ENCODE results near the gene RPL22L1.

RPL22L1 gene

DNA sequence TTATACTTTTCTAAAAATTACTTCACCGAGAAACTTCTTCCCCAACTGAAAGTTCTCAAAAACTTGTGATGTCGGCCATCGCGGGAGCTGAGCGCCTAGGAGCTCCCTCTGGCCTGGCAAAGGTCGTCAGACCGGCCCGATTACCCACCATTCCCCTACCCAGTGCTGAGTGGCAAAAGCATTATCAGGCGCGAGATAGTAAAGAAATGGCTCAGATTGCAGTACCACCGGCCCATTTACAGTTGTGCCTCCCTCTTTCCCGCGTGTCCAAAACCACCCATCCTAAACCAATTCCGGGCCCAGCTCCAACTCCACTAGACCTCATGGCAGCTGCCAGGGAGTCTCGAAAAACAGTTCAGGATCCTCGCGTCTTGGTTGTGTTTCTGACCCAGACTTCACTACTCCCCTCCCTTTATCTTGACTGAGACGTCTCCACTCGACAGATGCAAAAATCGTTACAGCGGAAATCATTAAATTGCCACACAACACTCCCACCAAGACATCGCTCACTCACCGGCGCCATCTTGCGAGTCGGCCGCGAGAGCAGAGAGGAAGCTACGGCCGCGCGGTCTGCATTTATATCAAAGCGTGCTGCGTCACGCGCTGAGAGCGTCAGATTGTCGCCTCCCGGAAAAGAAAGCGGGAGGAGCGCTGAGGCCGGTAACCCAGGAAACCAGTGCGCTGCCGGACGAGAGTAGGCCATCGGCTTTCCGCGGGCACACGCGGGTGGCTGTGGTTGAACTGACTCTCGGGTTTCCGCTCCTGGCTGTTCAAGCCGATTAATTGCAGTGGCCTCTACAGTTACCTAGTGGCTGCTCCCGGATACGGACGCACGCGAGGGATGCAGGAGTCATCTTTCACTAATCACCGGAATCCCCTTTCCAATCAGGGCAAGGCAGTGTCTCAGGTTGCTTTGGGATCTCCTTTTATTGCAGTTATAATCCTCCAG, at the start of gene RPL22L1:
RPL22L1 (minus strand) TSS at position 551 of the 949 bp plus-strand sequence; CDS start at position 523, 28 bp downstream.
- Mint-ChIP-seq H3K27me3 (no peaks in the 10 kb centered on the region), H3K4me1 (peaks cover 28% of the 10 kb centered on the region), H3K27ac (peak within 1 kb of the TSS; percentile 99), H3K9me3 (no peaks in the 10 kb centered on the region), H3K36me3 (ENCODE audit: low read depth) (peaks cover 47% of the 10 kb centered on the region), H3K4me3 (peak within 1 kb of the TSS; percentile 96)
- DNase-seq, result peak; percentile 93
- ATAC-seq, result peak; percentile 92

DNA sequence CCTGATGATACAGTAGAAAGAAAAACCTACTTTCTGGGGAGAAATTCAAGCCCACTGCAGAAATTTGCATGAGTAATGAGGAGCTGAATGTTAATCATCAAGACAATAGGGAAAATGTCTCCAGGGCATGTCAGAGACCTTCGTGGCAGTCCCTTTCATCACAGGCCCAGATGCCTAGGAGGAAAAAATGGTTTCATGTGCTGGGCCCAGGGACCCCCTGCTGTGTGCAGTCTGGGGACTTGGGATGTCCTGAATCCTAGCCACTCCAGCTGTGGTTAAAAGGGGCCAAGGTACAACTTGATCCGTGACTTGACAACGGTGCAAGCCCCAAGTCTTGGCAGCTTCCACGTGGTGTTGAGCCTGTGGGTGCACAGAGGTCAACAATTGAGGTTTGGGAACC, 48.7 kb upstream of the RPL22L1 start:
- ATAC-seq (no peak), DNase-seq (no peak)
- H3K4me1 Mint-ChIP-seq, result no peaks in the 10 kb centered on the region
- H3K4me3 Mint-ChIP-seq, result no peak overlapping the region
- no peak overlapping the region for H3K27ac Mint-ChIP-seq
- peaks cover 6% of the 10 kb centered on the region for H3K36me3 Mint-ChIP-seq (ENCODE audit: low read depth)
- H3K27me3 Mint-ChIP-seq, result peaks cover 10% of the 10 kb centered on the region
- H3K9me3 Mint-ChIP-seq, result peaks cover 27% of the 10 kb centered on the region

DNA sequence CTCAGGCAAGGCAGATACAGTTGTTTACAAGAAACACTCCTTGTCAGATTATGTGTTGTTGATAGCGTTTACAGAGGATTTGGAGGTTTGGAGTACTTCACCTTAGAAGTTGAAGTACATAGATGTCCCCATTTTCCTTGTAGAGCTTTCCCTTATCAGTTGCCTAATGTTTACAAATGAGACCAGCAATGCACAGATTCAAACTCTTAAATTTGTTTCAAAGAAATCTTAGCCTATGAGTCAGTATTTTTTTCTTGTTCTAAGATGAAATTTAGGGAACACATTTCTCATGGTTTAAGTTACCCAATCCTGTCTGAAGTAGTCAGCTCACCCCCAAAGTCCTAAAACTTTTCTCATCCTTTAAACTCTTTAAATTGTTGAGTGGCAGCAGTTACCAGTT, 44.7 kb upstream of the RPL22L1 start:
- no peak for ATAC-seq
- peaks cover 9% of the 10 kb centered on the region for H3K27me3 Mint-ChIP-seq
- H3K36me3 Mint-ChIP-seq (ENCODE audit: low read depth), result peaks cover 6% of the 10 kb centered on the region
- no peak overlapping the region for H3K27ac Mint-ChIP-seq
- H3K9me3 Mint-ChIP-seq, result peaks cover 24% of the 10 kb centered on the region
- no peak overlapping the region for H3K4me3 Mint-ChIP-seq
- no peaks in the 10 kb centered on the region for H3K4me1 Mint-ChIP-seq
- DNase-seq, result no peak

DNA sequence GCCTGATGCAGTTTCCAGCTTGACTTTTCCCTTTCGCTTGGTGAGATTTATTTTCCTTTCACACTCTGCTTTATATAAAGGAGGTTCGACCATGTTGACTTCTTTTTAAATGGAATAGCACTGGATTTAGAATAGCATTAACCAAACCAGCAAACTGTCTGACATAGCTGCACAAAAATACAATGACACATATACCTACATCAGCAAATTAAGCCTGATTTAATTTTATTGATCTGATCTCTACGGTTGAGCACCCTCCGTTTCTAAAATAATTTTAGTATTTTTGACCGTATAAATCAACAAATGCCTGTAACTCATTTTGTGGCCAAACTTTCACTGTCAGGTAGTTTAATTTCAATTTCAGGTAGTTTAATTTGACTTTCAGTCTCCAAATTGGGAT, 44.2 kb upstream of the RPL22L1 start:
- no peak for ATAC-seq
- Mint-ChIP-seq H3K9me3 (peaks cover 21% of the 10 kb centered on the region), H3K27ac (no peak overlapping the region), H3K4me1 (peaks cover 4% of the 10 kb centered on the region), H3K4me3 (no peak overlapping the region), H3K36me3 (ENCODE audit: low read depth) (peaks cover 8% of the 10 kb centered on the region), H3K27me3 (peaks cover 5% of the 10 kb centered on the region)
- no peak for DNase-seq

DNA sequence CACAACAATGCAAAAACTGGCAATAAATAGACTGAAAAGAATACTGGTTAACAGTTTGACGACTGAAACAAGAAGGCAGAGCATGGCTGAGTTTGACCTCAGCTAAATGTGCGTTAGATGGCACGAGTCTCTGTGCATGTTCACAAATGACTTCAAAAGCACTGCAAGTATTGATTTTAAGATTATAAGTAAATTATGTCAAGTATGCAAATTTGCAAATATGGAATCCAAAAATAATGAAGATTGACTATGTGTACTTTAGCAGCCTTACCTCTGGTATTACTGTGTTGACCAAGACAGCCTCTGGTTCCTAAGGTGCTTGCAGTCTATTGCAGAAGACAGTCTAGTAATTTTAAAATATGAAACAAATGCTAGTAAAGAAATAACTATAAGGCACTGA, 41.1 kb upstream of the RPL22L1 start:
- H3K9me3 Mint-ChIP-seq, result peaks cover 6% of the 10 kb centered on the region

DNA sequence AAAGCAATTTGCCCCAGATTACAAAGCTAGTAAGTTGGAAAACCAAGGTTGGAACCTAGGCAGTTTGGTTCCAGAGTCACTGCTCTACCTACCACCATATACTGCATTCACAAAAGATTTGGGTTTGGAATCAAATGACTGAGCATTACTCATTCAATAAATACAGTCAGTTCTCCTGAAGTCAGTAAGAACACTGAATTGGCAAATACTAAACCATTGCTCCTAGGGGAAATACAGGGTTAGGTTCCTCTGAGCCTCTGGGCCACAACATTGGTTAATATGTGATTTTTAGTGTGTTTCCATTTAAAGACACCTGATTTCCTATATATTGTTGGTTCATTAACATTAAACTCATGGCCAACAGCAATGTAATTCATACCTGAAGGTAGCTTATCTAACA, 40.5 kb upstream of the RPL22L1 start:
- no peak overlapping the region for H3K4me3 Mint-ChIP-seq

More for the DNA sequence above, 41.1 kb upstream of the RPL22L1 start:
- no peak for DNase-seq
- peaks cover 4% of the 10 kb centered on the region for H3K36me3 Mint-ChIP-seq (ENCODE audit: low read depth)
- H3K27me3 Mint-ChIP-seq, result peaks cover 4% of the 10 kb centered on the region
- no peak overlapping the region for H3K4me3 Mint-ChIP-seq
- H3K27ac Mint-ChIP-seq, result no peak overlapping the region
- peaks cover 23% of the 10 kb centered on the region for H3K4me1 Mint-ChIP-seq
- no peak for ATAC-seq

DNA sequence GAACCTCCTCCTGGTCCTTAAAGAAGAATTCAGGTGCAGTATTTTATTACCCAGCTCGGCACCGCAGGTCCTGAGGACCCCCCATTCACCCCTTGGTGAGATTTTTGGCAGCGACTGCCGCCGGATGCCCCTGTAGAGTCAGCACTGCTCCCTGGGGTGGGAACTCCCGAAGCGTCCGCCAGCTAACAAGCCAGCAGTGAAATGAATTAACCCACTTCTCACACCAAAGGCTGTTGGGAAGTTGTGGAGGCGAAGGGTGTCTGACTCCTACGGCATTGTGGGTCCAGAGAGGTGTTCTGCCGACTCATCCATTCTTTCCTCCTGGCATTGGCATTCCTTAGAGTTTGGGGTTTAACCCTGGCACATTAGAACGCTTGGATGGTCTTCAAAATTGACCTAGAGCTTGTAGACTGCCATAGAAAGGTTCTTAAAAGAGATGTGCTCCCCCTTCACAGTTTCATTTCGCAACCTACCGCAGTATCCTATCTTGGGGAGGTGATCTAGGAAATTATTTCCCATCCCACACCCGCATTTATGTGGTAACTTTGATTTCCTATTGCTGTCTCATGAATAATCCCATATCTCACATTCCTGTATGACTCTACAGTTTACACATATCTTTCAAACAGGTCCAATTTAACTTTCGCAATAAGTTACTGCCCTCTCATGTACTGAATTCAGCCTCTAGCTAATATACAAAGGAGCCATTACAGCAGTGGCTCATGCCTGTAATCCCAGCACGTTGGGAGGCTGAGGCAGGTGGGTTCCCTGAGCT, 39.3 kb upstream of the RPL22L1 start:
- ATAC-seq (no peak), DNase-seq (no peak)
- Mint-ChIP-seq H3K4me3 (peak overlapping the region; percentile 22), H3K36me3 (ENCODE audit: low read depth) (peaks cover 9% of the 10 kb centered on the region), H3K4me1 (peaks cover 27% of the 10 kb centered on the region), H3K27ac (no peak overlapping the region), H3K27me3 (peaks cover 2% of the 10 kb centered on the region), H3K9me3 (peaks cover 6% of the 10 kb centered on the region)

More for the DNA sequence above, 40.5 kb upstream of the RPL22L1 start:
- Mint-ChIP-seq H3K27ac (no peak overlapping the region), H3K27me3 (peaks cover 4% of the 10 kb centered on the region), H3K36me3 (ENCODE audit: low read depth) (peaks cover 7% of the 10 kb centered on the region), H3K9me3 (peaks cover 6% of the 10 kb centered on the region), H3K4me1 (peaks cover 26% of the 10 kb centered on the region)
- DNase-seq, result no peak
- no peak for ATAC-seq

DNA sequence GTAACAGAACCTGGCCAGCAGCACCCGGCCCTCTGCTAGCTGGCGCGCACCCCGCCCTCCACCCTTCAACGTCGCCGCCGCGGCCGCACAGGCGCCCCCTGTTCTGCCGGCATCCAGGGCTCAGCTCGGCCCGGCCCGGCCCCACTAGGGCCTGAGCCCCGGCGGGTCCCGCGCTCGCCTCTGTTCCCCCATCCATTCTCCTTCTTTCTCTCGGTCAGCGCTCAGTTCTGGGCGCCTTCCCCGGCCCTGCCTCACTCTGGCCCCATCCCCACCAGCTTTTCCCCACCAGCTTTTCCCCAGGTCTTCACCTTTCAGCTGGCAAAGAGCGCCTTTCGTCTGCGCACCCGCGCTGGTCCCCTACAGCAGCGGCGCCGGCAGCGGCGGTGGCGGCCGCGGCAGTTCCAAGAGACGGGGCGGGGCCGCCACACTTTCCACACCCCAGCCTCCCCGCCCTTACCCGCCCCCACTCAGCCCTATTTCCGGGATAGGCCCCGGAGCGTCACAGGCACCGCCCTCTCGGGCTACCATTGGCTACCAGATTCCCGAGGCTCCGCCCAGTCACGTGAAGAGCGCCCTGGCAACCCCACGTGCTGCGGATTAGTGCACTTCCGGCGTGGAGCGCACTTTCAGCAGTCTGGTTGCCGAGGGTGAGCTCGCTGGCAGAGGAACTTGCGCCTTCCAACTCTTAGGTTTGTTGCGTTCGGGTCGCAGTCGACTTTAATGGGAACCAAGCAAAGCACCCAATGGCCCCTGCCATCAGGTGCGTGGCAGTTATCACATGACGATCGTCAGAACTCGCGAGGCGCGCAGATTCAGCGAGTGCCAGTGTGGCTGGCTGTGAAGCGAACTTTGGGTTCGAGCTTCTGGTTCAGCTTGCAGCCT, 38.5 kb upstream of the RPL22L1 start, which contains the start of gene EIF5A2:
EIF5A2 (minus strand) TSS at position 403 of the 882 bp plus-strand sequence. CDS start 831 bp downstream, outside the sequence.
- ATAC-seq (peak; percentile 95), DNase-seq (peak; percentile 95)
- peak within 1 kb of the TSS; percentile 92 for H3K4me3 Mint-ChIP-seq
- peaks cover 27% of the 10 kb centered on the region for H3K4me1 Mint-ChIP-seq
- peaks cover 6% of the 10 kb centered on the region for H3K9me3 Mint-ChIP-seq
- H3K27me3 Mint-ChIP-seq, result peaks cover 2% of the 10 kb centered on the region
- peak within 1 kb of the TSS; percentile 87 for H3K27ac Mint-ChIP-seq
- peaks cover 9% of the 10 kb centered on the region for H3K36me3 Mint-ChIP-seq (ENCODE audit: low read depth)

DNA sequence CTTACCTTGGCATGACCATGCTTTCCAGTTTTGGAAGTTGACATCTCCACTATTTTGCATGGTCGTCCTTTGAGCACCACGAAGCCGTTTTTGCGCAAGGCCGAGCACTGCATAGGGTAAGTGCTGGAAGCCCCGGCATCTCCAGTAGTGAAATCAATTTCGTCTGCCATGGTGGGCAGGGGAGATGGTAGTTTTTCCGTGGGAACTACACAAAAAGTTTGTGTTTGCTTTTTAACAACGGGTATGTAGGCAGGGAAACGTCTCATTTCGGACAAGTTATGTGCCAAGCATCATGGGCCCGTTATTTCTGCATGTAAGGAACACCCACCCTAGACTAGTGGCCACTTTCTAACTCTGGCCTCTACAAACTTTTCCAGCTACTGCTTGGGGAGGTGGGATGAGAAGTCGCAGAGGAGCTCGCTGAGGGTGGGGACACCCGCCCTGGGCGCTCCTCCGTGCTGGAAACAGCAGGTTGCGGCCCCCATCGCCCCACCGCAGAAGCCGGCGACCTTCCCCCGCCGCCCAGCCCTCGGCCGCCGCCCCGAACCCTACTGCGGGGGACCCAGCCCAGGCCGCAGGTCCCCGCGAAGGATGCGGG, 37.7 kb upstream of the RPL22L1 start:
- Mint-ChIP-seq H3K27ac (no peak overlapping the region), H3K27me3 (peaks cover 2% of the 10 kb centered on the region), H3K36me3 (ENCODE audit: low read depth) (peaks cover 13% of the 10 kb centered on the region), H3K9me3 (peaks cover 6% of the 10 kb centered on the region), H3K4me1 (peaks cover 27% of the 10 kb centered on the region), H3K4me3 (peak overlapping the region; percentile 92)
- DNase-seq (no peak), ATAC-seq (peak; percentile 3)

DNA sequence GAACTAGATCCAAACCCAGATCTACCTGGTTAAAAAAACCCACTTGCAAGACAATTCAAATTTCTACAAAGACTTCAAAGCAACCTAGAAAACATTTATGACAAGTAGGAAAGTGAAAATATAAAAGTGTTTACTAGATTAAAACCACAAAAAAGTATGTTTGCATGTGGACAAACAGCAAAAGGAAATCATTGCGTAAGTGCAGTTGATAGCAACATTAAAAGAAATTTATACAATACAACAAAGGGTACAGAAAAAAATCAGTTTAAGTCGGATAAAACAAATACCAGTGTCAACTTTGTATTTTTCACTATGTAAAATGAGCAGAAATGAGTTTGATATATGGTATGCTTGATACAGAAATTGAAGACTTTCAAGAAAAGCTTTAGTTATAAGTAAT, 35.9 kb upstream of the RPL22L1 start:
- Mint-ChIP-seq H3K4me1 (peaks cover 27% of the 10 kb centered on the region), H3K4me3 (no peak overlapping the region), H3K27ac (no peak overlapping the region), H3K36me3 (ENCODE audit: low read depth) (peaks cover 16% of the 10 kb centered on the region), H3K9me3 (peaks cover 6% of the 10 kb centered on the region), H3K27me3 (no peaks in the 10 kb centered on the region)
- DNase-seq, result no peak
- no peak for ATAC-seq

DNA sequence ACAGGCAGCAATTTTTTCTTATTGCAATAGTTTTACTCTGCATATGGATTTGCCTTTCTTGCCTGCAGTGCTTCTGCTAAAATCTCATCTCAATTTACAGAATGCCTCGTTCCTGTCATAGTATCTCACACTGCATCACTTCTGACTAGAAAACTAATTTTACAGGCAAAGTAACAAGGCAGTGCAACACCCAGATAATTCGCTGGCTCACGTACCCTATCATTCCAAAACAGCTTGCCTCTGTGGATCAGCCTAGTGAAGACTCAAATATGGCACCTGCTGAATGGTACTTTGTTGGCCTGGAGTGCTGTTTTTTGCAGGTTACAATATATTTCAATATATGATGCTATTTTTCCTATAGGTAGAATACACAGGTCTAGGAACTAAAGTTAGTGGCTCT, 33.1 kb upstream of the RPL22L1 start:
- Mint-ChIP-seq H3K9me3 (no peaks in the 10 kb centered on the region), H3K36me3 (ENCODE audit: low read depth) (peaks cover 18% of the 10 kb centered on the region), H3K4me3 (no peak overlapping the region), H3K4me1 (peaks cover 18% of the 10 kb centered on the region), H3K27ac (no peak overlapping the region), H3K27me3 (no peaks in the 10 kb centered on the region)
- no peak for ATAC-seq
- DNase-seq, result no peak

DNA sequence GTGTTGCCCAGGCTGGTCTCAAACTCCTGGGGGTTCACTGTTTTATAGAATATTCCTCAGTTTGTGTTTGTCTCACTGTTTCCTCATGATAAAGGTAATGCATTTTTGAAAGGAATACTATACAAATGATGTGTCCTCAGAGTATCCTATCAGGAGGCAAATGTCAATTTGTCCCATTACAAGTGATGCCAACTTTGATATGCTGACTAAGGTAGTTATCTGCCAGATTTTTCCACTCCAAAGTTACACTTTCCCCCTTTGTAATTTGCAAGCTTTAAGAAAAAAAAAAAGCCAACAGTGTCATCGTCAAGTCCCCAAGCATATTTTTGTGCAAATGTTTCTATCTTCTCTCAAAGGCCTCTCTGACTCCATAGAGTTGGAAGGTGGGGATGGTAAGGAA, 29.5 kb upstream of the RPL22L1 start:
- Mint-ChIP-seq H3K9me3 (peaks cover 6% of the 10 kb centered on the region), H3K4me1 (no peaks in the 10 kb centered on the region), H3K27me3 (no peaks in the 10 kb centered on the region), H3K27ac (no peak overlapping the region), H3K36me3 (ENCODE audit: low read depth) (peaks cover 31% of the 10 kb centered on the region), H3K4me3 (no peak overlapping the region)
- ATAC-seq (no peak), DNase-seq (no peak)

DNA sequence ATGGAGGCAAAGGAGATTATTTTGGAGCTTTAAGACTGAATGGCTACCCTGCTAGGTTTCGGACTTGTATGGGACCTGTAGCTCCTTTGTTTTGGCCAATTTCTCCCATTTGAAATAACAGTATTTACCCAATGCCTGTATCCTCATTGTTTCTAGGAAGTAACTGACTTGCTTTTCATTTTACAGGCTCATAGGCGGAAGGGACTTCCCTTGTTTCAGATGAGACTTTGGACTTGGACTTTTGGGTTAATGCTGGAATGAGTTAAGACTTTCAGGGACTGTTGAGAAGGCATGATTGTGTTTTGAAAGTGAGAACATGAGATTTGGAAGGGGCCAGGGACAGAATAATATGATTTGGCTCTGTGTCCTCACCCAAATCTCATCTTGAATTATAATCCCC, 28.0 kb upstream of the RPL22L1 start:
- no peak overlapping the region for H3K27ac Mint-ChIP-seq
- peaks cover 36% of the 10 kb centered on the region for H3K36me3 Mint-ChIP-seq (ENCODE audit: low read depth)
- no peak for DNase-seq
- no peaks in the 10 kb centered on the region for H3K4me1 Mint-ChIP-seq
- peaks cover 6% of the 10 kb centered on the region for H3K9me3 Mint-ChIP-seq
- no peaks in the 10 kb centered on the region for H3K27me3 Mint-ChIP-seq
- ATAC-seq, result no peak
- H3K4me3 Mint-ChIP-seq, result no peak overlapping the region
